T-cell (primary cell): Measurements from ENCODE around the gene CDH4. TPM values are rescaled to one million over a fixed set of nuclear protein-coding genes. Genes with fewer than 3 reads are reported as not detected.

Experiments
- ATAC-seq, 4 experiments: fragments of 200-7000 bp in 3 of 4; fragments of 150-1000 bp in 1 of 4; cut with Tn5 transposase; replicated peaks in 1 of 4; 1 replicate in 3 of 4; 2 replicates in 1 of 4; pipeline ENCODE4 v1.10.0; 2021; ENCODE audit warnings: moderate library complexity in 3 of 4, mild to moderate bottlenecking in 2 of 4, moderate number of reproducible peaks in 1 of 4
- CTCF ChIA-PET, 2 donors: fragments of 300-600 bp; sonication (Branson Sonifier 250); formaldehyde crosslinking; loops; one replicate each; lab custom pipeline; 2022; ENCODE audit warnings: antibody characterized with exemption in 2 of 2; lab: Charles Lee
- POLR2A ChIA-PET, 2 donors: fragments of 300-600 bp; sonication (Branson Sonifier 250); formaldehyde crosslinking; loops; one replicate each; lab custom pipeline; 2022; ENCODE audit warnings: antibody characterized with exemption in 2 of 2; lab: Charles Lee
- DNase-seq, 35 experiments: peaks; one replicate each; pipeline versions ENCODE4 v3.0.0 to v3.0.0-alpha.2; 2013 to 2023
- H3K27ac ChIP-seq: one replicate; pipeline ENCODE4 v1.5.1; 2013; ENCODE audit warnings: low read length
- H3K27me3 ChIP-seq, 2 experiments: replicated peaks in 1 of 2; 1 replicate in 1 of 2; 2 replicates in 1 of 2; pipeline versions ENCODE4 v1.6.1 to v1.7.0; 2013; ENCODE audit warnings: low read length in 1 of 2, mixed read lengths in 1 of 2; ENCODE audit not compliant: control insufficient read depth in 2 of 2, insufficient read depth in 2 of 2; ENCODE audit errors: extremely low read depth in 1 of 2
- H3K36me3 ChIP-seq, 2 donors: 1 replicate in 1 of 2; 2 replicates in 1 of 2; pipeline versions ENCODE4 v1.6.1 to v1.7.0; 2013; ENCODE audit warnings: low read length in 1 of 2; ENCODE audit not compliant: control insufficient read depth in 2 of 2, insufficient read depth in 1 of 2; ENCODE audit errors: extremely low read depth in 1 of 2
- H3K4me1 ChIP-seq, 2 experiments: 1 replicate in 1 of 2; 2 replicates in 1 of 2; pipeline versions ENCODE4 v1.6.1 to v1.7.0; 2013; ENCODE audit warnings: low read length in 2 of 2, mixed read lengths in 1 of 2; ENCODE audit not compliant: insufficient read depth in 2 of 2, control insufficient read depth in 1 of 2; ENCODE audit errors: extremely low read depth in 1 of 2
- H3K4me3 ChIP-seq, 2 donors: 1 replicate in 1 of 2; 2 replicates in 1 of 2; pipeline versions ENCODE4 v1.5.1 to v1.7.0; 2013; ENCODE audit warnings: mild to moderate bottlenecking in 2 of 2, low read length in 1 of 2, moderate library complexity in 1 of 2; ENCODE audit not compliant: control insufficient read depth in 1 of 2; ENCODE audit errors: extremely low read depth in 1 of 2
- H3K9me3 ChIP-seq: 2 replicates; pipeline ENCODE4 v1.7.0; 2013
- H3K27ac Mint-ChIP-seq, 2 donors: one replicate each; pipeline ENCODE4 v1.8.0; 2020 to 2021; ENCODE audit warnings: mild to moderate bottlenecking in 2 of 2, mixed read lengths in 2 of 2
- H3K27me3 Mint-ChIP-seq, 2 donors: one replicate each; pipeline ENCODE4 v1.8.0; 2021 to 2022; ENCODE audit warnings: mixed read lengths in 2 of 2
- H3K36me3 Mint-ChIP-seq: one replicate; pipeline ENCODE4 v1.8.0; 2021; ENCODE audit warnings: mixed read lengths
- H3K4me1 Mint-ChIP-seq, 3 donors: one replicate each; pipeline ENCODE4 v1.8.0; 2020 to 2022; ENCODE audit warnings: mixed read lengths in 3 of 3, mild to moderate bottlenecking in 1 of 3
- H3K4me3 Mint-ChIP-seq, 3 donors: one replicate each; pipeline ENCODE4 v1.8.0; 2020 to 2022; ENCODE audit warnings: mild to moderate bottlenecking in 3 of 3, mixed read lengths in 3 of 3, moderate library complexity in 3 of 3
- H3K9me3 Mint-ChIP-seq, 3 donors: one replicate each; pipeline ENCODE4 v1.8.0; 2020 to 2022; ENCODE audit warnings: mixed read lengths in 3 of 3
- WGBS: methylation state at CpG from one replicate; pipeline ENCODE4 v1.1.5; 2013; ENCODE audit warnings: missing lambda C conversion rate; ENCODE audit not compliant: insufficient coverage; 5-methylcytosine and 5-hydroxymethylcytosine counted together
- total RNA-seq, 35 experiments: library from RNA in 6 of 35; stranded (reverse) in 6 of 35; fragments of 120-200 nt in 1 of 35; gene quantifications; one replicate each; pipeline versions ENCODE4 v1.2.1 to v1.2.4 and lab custom pipeline; 2013 to 2026

CDH4 gene
- total RNA-seq, 5 donors from 2014 or later (not counting 1 experiment from before 2014, with no cell fraction given): 0.06 to 0.64 (median 0.14) TPM

DNA sequence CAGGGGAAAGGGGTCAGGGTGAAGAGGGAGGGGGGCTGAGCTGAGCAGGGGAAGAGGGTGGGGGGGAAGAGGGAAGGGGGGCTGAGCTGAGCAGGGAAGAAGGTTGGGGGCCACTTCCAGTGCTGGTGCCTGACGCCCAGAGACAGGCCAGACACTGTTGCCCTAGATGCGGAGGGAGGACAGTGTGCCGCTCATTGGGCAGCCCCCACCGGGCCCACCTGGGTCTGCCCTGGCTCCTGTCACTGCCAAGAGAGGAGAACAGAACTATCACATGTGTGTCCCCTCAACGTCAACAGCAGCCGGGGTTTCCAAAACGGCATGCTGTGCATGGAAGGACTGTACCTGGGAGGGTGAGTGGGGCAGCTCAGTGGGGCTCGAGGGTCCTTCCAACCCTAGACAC is 342.1 kb downstream of the CDH4 start:
- Histone ChIP-seq H3K36me3 (no peaks in the 10 kb centered on the region), H3K4me1 (no peaks in the 10 kb centered on the region), H3K27ac (no peak overlapping the region), H3K27me3 (peaks cover 0 to 15% of the 10 kb centered on the region in 2 experiments), H3K4me3 (no peak overlapping the region), H3K9me3 (no peaks in the 10 kb centered on the region)
- Mint-ChIP-seq H3K36me3 (no peaks in the 10 kb centered on the region), H3K27ac (no peak overlapping the region), H3K4me1 (no peaks in the 10 kb centered on the region), H3K27me3 (no peaks in the 10 kb centered on the region), H3K4me3 (no peak overlapping the region), H3K9me3 (peaks cover 7 to 26% (median 10%) of the 10 kb centered on the region in 3 donors)
- WGBS: 87% methylated on average over 6 of the region's 8 CpGs
- no peak for DNase-seq
- POLR2A ChIA-PET: no interaction called here
- no peak for ATAC-seq
- CTCF ChIA-PET: no interaction called here

GRCh38 chr20:61595216-61595615 is 343.2 kb downstream of the CDH4 start:
- ATAC-seq (no peak), DNase-seq (no peak)
- H3K4me1 ChIP-seq: no peaks in the 10 kb centered on the region
- H3K27me3 Mint-ChIP-seq: no peaks in the 10 kb centered on the region
- ChIA-PET POLR2A (no interaction called here), CTCF (no interaction called here)
- no peak overlapping the region for H3K4me3 Mint-ChIP-seq
- no peak overlapping the region for H3K27ac ChIP-seq
- peaks cover 0 to 17% of the 10 kb centered on the region in 2 experiments for H3K27me3 ChIP-seq
- no peaks in the 10 kb centered on the region for H3K36me3 ChIP-seq
- H3K4me1 Mint-ChIP-seq: no peaks in the 10 kb centered on the region
- no peaks in the 10 kb centered on the region for H3K36me3 Mint-ChIP-seq
- no peaks in the 10 kb centered on the region for H3K9me3 ChIP-seq
- H3K27ac Mint-ChIP-seq: no peak overlapping the region
- peaks cover 7 to 26% (median 10%) of the 10 kb centered on the region in 3 donors for H3K9me3 Mint-ChIP-seq
- H3K4me3 ChIP-seq: no peak overlapping the region
- 83% methylated on average over 13 of the region's 13 CpGs for WGBS

DNA sequence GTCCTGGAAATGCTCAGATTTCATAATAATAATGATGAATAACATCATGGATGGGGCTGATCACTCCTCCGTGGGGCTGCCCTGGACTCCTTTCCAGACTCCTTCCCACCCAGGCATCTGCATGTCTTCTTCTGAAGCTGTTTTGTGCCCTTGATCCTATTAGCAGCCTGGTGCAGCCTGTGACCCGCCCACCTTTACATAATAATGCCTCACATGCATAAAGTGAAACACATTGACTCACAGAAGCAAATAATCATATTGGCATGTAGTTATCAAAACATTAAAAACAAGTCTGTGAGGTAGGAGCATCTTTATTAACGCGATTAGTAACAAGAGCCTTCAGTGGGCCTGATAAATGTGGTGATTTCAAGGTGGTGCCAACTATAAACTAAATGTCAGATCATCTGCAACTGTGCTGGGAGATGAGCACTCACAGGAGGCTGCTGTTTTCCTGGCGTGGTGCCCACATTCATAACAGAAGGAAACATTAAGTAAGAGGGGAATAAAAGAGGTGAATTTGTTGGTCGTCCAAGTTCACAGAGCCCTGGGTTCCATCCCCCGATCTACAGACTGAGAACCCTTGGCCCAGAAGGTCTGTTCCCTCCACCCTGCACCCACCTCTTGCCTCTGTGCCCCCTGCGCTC is 344.7 kb downstream of the CDH4 start:
- Histone ChIP-seq H3K27me3 (peaks cover 0 to 12% of the 10 kb centered on the region in 2 experiments), H3K4me3 (no peak overlapping the region), H3K27ac (no peak overlapping the region), H3K4me1 (no peaks in the 10 kb centered on the region), H3K9me3 (no peaks in the 10 kb centered on the region), H3K36me3 (no peaks in the 10 kb centered on the region)
- Mint-ChIP-seq H3K9me3 (peaks cover 3 to 21% (median 6%) of the 10 kb centered on the region in 3 donors), H3K36me3 (no peaks in the 10 kb centered on the region), H3K27me3 (no peaks in the 10 kb centered on the region), H3K4me1 (no peaks in the 10 kb centered on the region), H3K27ac (no peak overlapping the region), H3K4me3 (no peak overlapping the region)
- CTCF ChIA-PET: no interaction called here
- ATAC-seq: no peak
- no peak for DNase-seq
- POLR2A ChIA-PET: no interaction called here
- whole genome bisulfite sequencing: 89% methylated on average over 3 of the region's 8 CpGs

- DNase-seq (no peak), ATAC-seq (no peak)
- Mint-ChIP-seq H3K27ac (no peak overlapping the region), H3K4me1 (no peaks in the 10 kb centered on the region), H3K27me3 (no peaks in the 10 kb centered on the region), H3K36me3 (no peaks in the 10 kb centered on the region), H3K9me3 (peaks cover 0 to 14% (median 0%) of the 10 kb centered on the region in 3 donors), H3K4me3 (no peak overlapping the region)
- Histone ChIP-seq H3K4me1 (no peaks in the 10 kb centered on the region), H3K27me3 (peaks cover 0 to 12% of the 10 kb centered on the region in 2 experiments), H3K27ac (no peak overlapping the region), H3K9me3 (no peaks in the 10 kb centered on the region), H3K4me3 (no peak overlapping the region), H3K36me3 (no peaks in the 10 kb centered on the region)
- no CpG with 5 or more reads among the region's 7 CpGs for WGBS
- ChIA-PET POLR2A (no interaction called here), CTCF (no interaction called here)
These were observed 345.9 kb downstream of the CDH4 start for GRCh38 chr20:61597996-61598395.

- H3K27ac Mint-ChIP-seq: no peak overlapping the region
- Histone ChIP-seq H3K36me3 (no peaks in the 10 kb centered on the region), H3K4me1 (no peaks in the 10 kb centered on the region), H3K27ac (no peak overlapping the region), H3K4me3 (no peak overlapping the region), H3K27me3 (peaks cover 0 to 17% of the 10 kb centered on the region in 2 experiments), H3K9me3 (no peaks in the 10 kb centered on the region)
- no peak for ATAC-seq
- no peak for DNase-seq
- H3K27me3 Mint-ChIP-seq: no peaks in the 10 kb centered on the region
- WGBS: 80% methylated on average over 18 of the region's 21 CpGs
- H3K4me1 Mint-ChIP-seq: no peaks in the 10 kb centered on the region
- H3K36me3 Mint-ChIP-seq: no peaks in the 10 kb centered on the region
- CTCF ChIA-PET: no interaction called here
- POLR2A ChIA-PET: no interaction called here
- peaks cover 0 to 10% (median 0%) of the 10 kb centered on the region in 3 donors for H3K9me3 Mint-ChIP-seq
- H3K4me3 Mint-ChIP-seq: no peak overlapping the region
These were observed 346.5 kb downstream of the CDH4 start for GRCh38 chr20:61598586-61598985.

DNA sequence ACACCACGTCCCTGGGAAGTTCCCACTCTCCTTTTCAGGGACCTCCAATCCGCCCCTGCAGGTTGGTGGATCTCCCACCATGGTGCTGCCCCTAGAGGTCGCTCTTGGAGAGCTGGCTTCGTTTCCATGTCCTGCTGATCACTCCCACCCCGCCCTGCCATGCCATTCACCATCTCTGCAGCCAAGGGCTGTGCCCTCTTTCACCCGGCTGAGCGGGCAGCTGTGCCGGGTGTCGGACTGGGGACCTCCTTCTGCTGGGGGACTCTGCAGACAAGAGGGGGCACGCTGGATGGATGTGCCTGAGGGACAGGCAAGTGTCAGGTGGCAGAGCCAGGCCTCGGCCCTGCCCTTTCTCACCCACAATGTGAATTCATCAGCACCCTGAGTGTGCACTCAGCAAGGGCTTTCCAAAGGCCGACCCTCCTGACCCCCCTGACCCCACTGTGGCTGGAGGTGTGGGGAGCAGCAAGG is 347.0 kb downstream of the CDH4 start:
- no peaks in the 10 kb centered on the region for H3K36me3 Mint-ChIP-seq
- H3K36me3 ChIP-seq: no peaks in the 10 kb centered on the region
- H3K4me1 Mint-ChIP-seq: no peaks in the 10 kb centered on the region
- ChIA-PET CTCF (no interaction called here), POLR2A (no interaction called here)
- H3K27me3 Mint-ChIP-seq: no peaks in the 10 kb centered on the region
- ATAC-seq (no peak), DNase-seq (no peak)
- H3K27me3 ChIP-seq: peaks cover 0 to 17% of the 10 kb centered on the region in 2 experiments
- no peak overlapping the region for H3K4me3 Mint-ChIP-seq
- H3K9me3 ChIP-seq: no peaks in the 10 kb centered on the region
- no peaks in the 10 kb centered on the region for H3K4me1 ChIP-seq
- H3K4me3 ChIP-seq: no peak overlapping the region
- H3K9me3 Mint-ChIP-seq: peaks cover 0 to 10% (median 0%) of the 10 kb centered on the region in 3 donors
- WGBS: 75% methylated on average over 8 of the region's 12 CpGs
- H3K27ac Mint-ChIP-seq: no peak overlapping the region
- no peak overlapping the region for H3K27ac ChIP-seq
